Parathyroid adenoma (tissue), 2 donors: ENCODE data around the gene SNX19.

Experiments
- H2AFZ ChIP-seq: fragments of 300-600 bp; sonication (generic); one replicate; pipeline ENCODE4 v1.7.0; 2017; ENCODE audit warnings: antibody characterized with exemption, mild to moderate bottlenecking
- H3K27ac ChIP-seq: fragments of 300-600 bp; sonication (generic); one replicate; pipeline ENCODE4 v1.7.0; 2017
- H3K27me3 ChIP-seq: fragments of 300-600 bp; sonication (generic); one replicate; pipeline ENCODE4 v1.7.0; 2017; ENCODE audit warnings: low read length; ENCODE audit not compliant: control insufficient read depth, insufficient read depth
- H3K36me3 ChIP-seq: fragments of 300-600 bp; sonication (generic); one replicate; pipeline ENCODE4 v1.7.0; 2017; ENCODE audit warnings: low read length; ENCODE audit not compliant: control insufficient read depth, insufficient read depth
- H3K4me1 ChIP-seq: fragments of 300-600 bp; sonication (generic); one replicate; pipeline ENCODE4 v1.7.0; 2017; ENCODE audit warnings: control low read depth
- H3K4me2 ChIP-seq: fragments of 300-600 bp; sonication (generic); one replicate; pipeline ENCODE4 v1.7.0; 2017; ENCODE audit warnings: low read length
- H3K4me3 ChIP-seq: fragments of 300-600 bp; sonication (generic); one replicate; pipeline ENCODE4 v1.7.0; 2017; ENCODE audit warnings: low read depth, low read length
- H3K79me2 ChIP-seq: fragments of 300-600 bp; sonication (generic); one replicate; pipeline ENCODE4 v1.7.0; 2017; ENCODE audit warnings: control low read depth
- H3K9ac ChIP-seq: fragments of 300-600 bp; sonication (generic); one replicate; pipeline ENCODE4 v1.7.0; 2017; ENCODE audit warnings: mild to moderate bottlenecking
- H3K9me3 ChIP-seq: fragments of 300-600 bp; sonication (generic); one replicate; pipeline ENCODE4 v1.7.0; 2017; ENCODE audit warnings: low read length; ENCODE audit not compliant: control insufficient read depth
- TF ChIP-seq, protein P1 (sequence below): fragments of 300-600 bp; sonication (generic); IDR thresholded peaks from one replicate; pipeline ENCODE4 v1.7.0; 2017; ENCODE audit warnings: antibody characterized with exemption, mild to moderate bottlenecking
- donor health status: primary hyperparathyroidism.

The SNX19 gene

GRCh38 chr11:130830566-130830965, 85.7 kb downstream of the SNX19 start:
- Histone ChIP-seq H3K4me3 (no peak overlapping the region), H3K36me3 (no peaks in the 10 kb centered on the region), H3K27me3 (no peaks in the 10 kb centered on the region), H3K79me2 (no peaks in the 10 kb centered on the region), H3K9me3 (no peaks in the 10 kb centered on the region), H2AFZ (no peak overlapping the region), H3K27ac (no peak overlapping the region), H3K9ac (no peak overlapping the region), H3K4me1 (no peaks in the 10 kb centered on the region), H3K4me2 (no peak overlapping the region)
- TF ChIP-seq, protein P1, sequence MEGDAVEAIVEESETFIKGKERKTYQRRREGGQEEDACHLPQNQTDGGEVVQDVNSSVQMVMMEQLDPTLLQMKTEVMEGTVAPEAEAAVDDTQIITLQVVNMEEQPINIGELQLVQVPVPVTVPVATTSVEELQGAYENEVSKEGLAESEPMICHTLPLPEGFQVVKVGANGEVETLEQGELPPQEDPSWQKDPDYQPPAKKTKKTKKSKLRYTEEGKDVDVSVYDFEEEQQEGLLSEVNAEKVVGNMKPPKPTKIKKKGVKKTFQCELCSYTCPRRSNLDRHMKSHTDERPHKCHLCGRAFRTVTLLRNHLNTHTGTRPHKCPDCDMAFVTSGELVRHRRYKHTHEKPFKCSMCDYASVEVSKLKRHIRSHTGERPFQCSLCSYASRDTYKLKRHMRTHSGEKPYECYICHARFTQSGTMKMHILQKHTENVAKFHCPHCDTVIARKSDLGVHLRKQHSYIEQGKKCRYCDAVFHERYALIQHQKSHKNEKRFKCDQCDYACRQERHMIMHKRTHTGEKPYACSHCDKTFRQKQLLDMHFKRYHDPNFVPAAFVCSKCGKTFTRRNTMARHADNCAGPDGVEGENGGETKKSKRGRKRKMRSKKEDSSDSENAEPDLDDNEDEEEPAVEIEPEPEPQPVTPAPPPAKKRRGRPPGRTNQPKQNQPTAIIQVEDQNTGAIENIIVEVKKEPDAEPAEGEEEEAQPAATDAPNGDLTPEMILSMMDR, result no peak

GRCh38 chr11:130829920-130830511, 86.3 kb downstream of the SNX19 start:
- Histone ChIP-seq H3K9me3 (no peaks in the 10 kb centered on the region), H3K27ac (no peak overlapping the region), H3K79me2 (no peaks in the 10 kb centered on the region), H3K4me2 (no peak overlapping the region), H2AFZ (no peak overlapping the region), H3K4me3 (no peak overlapping the region), H3K4me1 (no peaks in the 10 kb centered on the region), H3K27me3 (no peaks in the 10 kb centered on the region), H3K36me3 (no peaks in the 10 kb centered on the region), H3K9ac (no peak overlapping the region)
- TF ChIP-seq, protein P1, result no peak

DNA sequence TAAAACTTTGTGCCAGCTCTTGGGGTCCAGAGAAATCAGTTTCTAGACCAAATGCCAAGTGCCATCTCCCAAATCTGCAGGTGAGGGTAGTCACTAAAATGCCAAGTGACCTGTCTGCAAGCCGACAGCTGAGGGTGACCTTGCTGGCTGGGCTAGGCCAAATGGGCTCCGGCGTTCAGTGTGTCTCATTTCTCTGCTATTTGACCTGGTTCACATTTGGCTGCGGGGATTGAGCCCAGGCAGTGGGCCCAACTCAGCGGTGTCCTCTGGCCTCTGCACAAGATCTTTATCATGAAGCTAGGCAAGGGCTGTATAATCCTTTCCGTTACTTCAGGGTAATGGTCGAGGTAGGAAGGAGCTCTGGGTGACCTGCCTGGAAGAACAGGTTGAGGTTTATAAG, 87.5 kb downstream of the SNX19 start:
- Histone ChIP-seq H3K9me3 (no peaks in the 10 kb centered on the region), H3K27ac (no peak overlapping the region), H3K27me3 (no peaks in the 10 kb centered on the region), H3K79me2 (no peaks in the 10 kb centered on the region), H3K4me1 (no peaks in the 10 kb centered on the region), H3K4me2 (no peak overlapping the region), H3K36me3 (no peaks in the 10 kb centered on the region), H3K4me3 (no peak overlapping the region), H3K9ac (no peak overlapping the region), H2AFZ (no peak overlapping the region)
- TF ChIP-seq, protein P1, result no peak

- no peak overlapping the region for H3K4me2 ChIP-seq
- H3K27me3 ChIP-seq, result no peaks in the 10 kb centered on the region
- TF ChIP-seq, protein P1, result peak; percentile 7
- H3K36me3 ChIP-seq, result no peaks in the 10 kb centered on the region
- no peaks in the 10 kb centered on the region for H3K4me1 ChIP-seq
- H3K4me3 ChIP-seq, result no peak overlapping the region
- no peak overlapping the region for H3K27ac ChIP-seq
- H3K9ac ChIP-seq, result no peak overlapping the region
- no peaks in the 10 kb centered on the region for H3K9me3 ChIP-seq
- H2AFZ ChIP-seq, result no peak overlapping the region
- no peaks in the 10 kb centered on the region for H3K79me2 ChIP-seq
Measured at GRCh38 chr11:130827451-130828377, 88.6 kb downstream of the SNX19 start.
